ENCODE measurements around the gene SMIM12. TPM values are rescaled to one million over a fixed set of nuclear protein-coding genes. Genes with fewer than 3 reads are reported as not detected.

SMIM12 gene, protein sequence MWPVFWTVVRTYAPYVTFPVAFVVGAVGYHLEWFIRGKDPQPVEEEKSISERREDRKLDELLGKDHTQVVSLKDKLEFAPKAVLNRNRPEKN
- total RNA-seq (2022; extraction: Qiagen RNA extraction): 49.4 to 63.7 TPM (median 59.8 TPM) in 5 replicates

DNA sequence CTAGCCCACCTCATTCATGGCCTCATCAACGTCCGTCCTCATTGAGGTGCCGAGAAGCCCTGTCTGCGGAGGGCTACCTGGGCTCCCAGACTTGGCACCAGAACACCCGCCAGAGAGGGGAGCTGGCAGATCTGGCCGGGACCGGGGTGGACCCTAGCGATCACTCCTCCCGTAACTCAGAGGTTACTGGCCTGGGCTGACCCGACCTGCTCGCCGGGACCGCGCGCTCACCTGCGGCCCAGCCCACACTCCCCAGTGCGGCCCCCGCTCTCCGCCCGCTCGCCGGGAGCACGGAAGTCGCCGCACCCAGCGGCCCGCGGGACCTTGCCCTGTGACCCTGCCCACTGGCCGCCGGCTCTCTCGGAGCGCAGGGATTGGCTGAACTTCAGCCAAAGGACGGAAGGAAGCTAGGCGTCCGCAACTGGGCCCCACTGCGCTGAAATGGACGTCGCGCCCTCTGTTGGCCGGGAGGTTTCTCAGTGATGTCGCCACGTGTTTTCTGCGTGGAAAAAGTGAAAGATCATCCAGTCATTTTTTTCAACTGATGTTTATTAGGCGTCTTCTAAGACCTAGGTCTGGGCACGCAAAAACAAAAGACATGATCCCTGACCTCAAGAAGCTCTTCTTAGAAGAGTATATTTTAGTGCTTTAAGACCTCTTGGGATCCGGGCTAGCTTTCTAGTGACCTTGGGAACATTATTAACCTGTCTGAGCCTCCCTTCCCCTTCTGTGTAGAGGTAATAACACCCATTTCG lies at the start of gene SMIM12:
TSS of gene SMIM12 (minus strand) at position 304 of the 755 bp plus-strand sequence. CDS start 3,772 bp downstream, outside the sequence.

Other genes starting within 250 kb of the SMIM12 start
- gene GJB5, start 104.7 kb downstream of the SMIM12 start, total RNA-seq (2022; extraction: Qiagen RNA extraction): 0.06 to 0.15 TPM (median 0.12 TPM) in 4 of 5 replicates, not detected in the other
- gene GJB4, start 100.0 kb downstream of the SMIM12 start, total RNA-seq (2022; extraction: Qiagen RNA extraction): 0.06 to 0.17 TPM (median 0.10 TPM) in 5 replicates
- gene GJB3, start 78.5 kb downstream of the SMIM12 start, total RNA-seq (2022; extraction: Qiagen RNA extraction): 10.4 to 19.8 TPM (median 16.5 TPM) in 5 replicates
- not detected in 5 replicates for gene GJA4, start 66.8 kb downstream of the SMIM12 start, total RNA-seq (2022; extraction: Qiagen RNA extraction)
- 0.10 to 0.32 TPM (median 0.26 TPM) in 5 replicates for gene DLGAP3, start 69.9 kb upstream of the SMIM12 start, total RNA-seq (2022; extraction: Qiagen RNA extraction)
- 14.6 to 18.7 TPM (median 17.7 TPM) in 5 replicates for gene TMEM35B, start 125.6 kb upstream of the SMIM12 start, total RNA-seq (2022; extraction: Qiagen RNA extraction)
- 3.4 to 5.2 TPM (median 5.0 TPM) in 5 replicates for gene ZMYM6, start 172.2 kb upstream of the SMIM12 start, total RNA-seq (2022; extraction: Qiagen RNA extraction)
- gene ZMYM1, start 219.6 kb upstream of the SMIM12 start, total RNA-seq (2022; extraction: Qiagen RNA extraction): 4.5 to 6.6 TPM (median 6.4 TPM) in 5 replicates